ENCODE measurements around the gene MAST3.

The MAST3 gene

DNA sequence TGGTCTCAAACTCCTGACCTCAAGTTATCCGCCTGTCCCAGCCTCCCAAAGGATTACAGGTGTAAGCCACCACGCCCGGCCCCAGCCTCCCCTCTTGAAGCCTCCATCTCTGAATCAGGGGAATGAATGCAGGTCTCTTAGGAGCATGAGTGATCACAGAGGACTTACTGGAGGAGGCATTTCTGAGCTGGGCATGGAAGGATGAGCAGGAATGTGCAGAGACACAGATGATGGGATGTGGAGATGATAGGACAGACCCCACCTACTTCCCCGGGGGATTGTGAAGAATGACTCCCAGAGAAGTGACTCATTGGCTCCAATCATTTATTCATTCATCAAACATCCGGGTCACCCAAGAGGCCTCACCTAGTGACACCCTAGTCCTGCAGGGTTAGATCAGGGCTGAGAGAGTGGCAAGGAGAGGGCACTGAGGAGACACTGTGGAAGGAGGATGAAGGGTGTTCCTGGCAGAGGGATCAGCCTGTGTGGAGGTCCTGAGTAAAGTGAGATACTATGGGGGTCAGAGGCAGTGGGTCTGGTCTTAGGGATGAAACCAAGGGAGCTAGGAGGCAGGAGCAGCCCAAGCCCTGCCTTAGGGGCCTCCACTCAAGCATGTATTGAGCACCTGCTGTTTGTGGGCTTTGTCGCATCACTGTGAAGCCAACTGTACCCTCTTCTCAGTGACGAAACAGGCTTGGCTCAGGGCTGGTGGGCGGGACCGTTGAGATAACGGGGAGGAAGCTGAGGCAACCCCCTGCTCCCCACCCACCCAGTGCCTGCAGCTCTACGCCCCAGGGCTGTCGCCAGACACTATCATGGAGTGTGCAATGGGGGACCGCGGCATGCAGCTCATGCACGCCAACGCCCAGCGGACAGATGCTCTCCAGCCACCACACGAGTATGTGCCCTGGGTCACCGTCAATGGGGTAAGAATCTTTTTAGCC lies 79.1 kb downstream of the MAST3 start:
- TF ChIP-seq GATA3 (IDR thresholded peaks at IDR 0.05; ENCODE audit: low read depth, low read length) (no peak), GATA2 (IDR thresholded peaks at IDR 0.05; ENCODE audit: low read depth, low read length) (no peak)

DNA sequence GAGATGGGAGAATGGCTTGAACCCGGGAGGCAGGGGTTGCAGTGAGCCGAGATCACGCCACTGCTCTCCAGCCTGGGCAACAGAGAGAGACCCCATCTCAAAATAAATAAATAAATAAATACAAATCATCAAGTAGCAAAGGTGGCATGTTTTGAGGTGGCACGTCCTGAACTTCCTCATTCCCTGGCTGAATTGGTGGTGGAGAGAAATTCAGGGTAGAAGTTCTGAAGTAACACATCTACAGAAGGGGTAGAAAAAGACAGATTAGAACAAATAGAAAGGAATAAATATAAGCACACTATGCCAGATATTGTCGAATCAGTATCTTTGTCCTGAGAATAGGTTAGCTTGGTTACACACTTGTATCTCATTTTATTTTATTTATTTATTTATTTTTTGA lies 82.4 kb downstream of the MAST3 start:
- TF ChIP-seq GATA3 (IDR thresholded peaks at IDR 0.05; ENCODE audit: low read depth, low read length) (no peak), GATA2 (IDR thresholded peaks at IDR 0.05; ENCODE audit: low read depth, low read length) (no peak)

DNA sequence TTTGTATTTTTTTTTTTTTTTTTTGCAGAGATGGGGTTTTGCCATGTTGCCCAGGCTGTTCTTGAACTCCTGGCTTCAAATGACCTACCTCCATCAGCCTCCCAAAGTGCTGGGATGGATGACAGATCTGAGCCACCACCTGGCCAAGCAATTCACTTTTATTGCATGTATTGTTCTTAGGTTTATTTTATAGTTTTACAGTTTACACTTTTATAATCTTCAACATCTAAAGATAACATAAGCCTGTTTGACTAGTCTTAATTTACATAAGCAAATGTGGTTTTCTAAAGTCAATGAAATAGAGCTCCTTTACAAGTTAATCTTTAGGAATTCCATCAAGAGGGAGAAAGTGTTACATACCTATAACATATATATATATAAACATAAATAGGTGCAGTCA lies 86.0 kb downstream of the MAST3 start:
- no peak for TF ChIP-seq GATA3 (IDR thresholded peaks at IDR 0.05; ENCODE audit: low read depth, low read length)
- TF ChIP-seq GATA2 (IDR thresholded peaks at IDR 0.05; ENCODE audit: low read depth, low read length) = no peak

DNA sequence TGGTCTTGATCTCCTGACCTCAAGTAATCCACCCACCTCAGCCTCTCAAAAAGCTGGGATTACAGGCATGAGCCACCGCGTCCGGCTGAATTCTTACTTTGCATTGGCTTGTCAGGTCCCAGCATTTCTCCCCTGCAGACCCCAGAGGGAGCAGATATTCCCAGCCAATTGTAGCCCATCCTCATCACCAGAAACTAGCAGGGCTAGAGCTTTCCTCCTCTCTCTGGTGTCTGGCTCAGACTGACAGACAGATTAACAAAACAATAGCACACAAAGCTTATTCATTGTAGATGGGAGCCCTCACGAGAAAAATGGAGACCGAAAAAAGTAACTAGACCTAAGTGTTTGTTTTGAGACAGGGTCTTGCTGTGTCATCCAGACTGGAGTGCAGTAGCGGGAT lies 88.0 kb downstream of the MAST3 start:
- TF ChIP-seq GATA2 (IDR thresholded peaks at IDR 0.05; ENCODE audit: low read depth, low read length) (no peak), GATA3 (IDR thresholded peaks at IDR 0.05; ENCODE audit: low read depth, low read length) (no peak)

DNA sequence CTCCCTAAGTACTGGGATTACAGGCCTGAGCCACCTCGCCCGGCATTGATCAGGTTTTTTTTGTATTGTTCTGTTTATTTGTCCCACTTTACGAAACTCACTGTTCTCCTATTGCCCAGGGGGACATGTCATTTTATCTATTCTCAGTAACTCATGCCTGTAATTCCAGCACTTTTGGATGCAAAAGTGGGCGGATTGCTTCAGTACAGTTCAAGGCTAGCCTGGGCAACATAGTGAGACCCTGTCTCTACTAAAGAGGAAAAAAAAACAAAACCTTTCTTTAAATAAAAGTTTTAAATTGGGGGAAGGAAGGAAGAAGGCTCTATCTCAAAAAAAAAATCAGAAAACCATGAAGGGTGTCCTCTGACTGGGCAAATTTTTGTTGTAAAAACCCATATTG lies 92.7 kb downstream of the MAST3 start:
- TF ChIP-seq GATA2 (IDR thresholded peaks at IDR 0.05; ENCODE audit: low read depth, low read length) (no peak), GATA3 (IDR thresholded peaks at IDR 0.05; ENCODE audit: low read depth, low read length) (no peak)

DNA sequence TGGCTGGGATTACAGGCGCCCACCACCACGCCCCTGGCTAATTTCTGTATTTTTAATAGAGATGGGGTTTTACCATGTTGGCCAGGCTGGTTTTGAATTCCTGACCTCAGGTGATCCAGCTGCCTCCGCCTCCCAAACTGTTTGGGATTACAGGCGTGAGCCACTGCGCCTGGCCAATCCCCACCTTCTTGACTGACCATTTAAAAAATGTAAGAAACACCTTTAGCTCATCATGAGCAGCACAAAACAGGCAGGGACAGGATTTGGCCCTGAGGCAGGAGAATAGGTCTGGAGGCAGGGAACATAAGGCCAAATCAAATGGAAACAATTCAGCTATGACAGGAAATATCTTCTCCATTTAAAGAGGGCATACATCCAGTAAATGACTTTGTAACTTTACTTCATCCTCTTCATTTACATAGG lies 94.1 kb downstream of the MAST3 start:
- TF ChIP-seq GATA3 (IDR thresholded peaks at IDR 0.05; ENCODE audit: low read depth, low read length) = no peak
- TF ChIP-seq GATA2 (IDR thresholded peaks at IDR 0.05; ENCODE audit: low read depth, low read length) = no peak

DNA sequence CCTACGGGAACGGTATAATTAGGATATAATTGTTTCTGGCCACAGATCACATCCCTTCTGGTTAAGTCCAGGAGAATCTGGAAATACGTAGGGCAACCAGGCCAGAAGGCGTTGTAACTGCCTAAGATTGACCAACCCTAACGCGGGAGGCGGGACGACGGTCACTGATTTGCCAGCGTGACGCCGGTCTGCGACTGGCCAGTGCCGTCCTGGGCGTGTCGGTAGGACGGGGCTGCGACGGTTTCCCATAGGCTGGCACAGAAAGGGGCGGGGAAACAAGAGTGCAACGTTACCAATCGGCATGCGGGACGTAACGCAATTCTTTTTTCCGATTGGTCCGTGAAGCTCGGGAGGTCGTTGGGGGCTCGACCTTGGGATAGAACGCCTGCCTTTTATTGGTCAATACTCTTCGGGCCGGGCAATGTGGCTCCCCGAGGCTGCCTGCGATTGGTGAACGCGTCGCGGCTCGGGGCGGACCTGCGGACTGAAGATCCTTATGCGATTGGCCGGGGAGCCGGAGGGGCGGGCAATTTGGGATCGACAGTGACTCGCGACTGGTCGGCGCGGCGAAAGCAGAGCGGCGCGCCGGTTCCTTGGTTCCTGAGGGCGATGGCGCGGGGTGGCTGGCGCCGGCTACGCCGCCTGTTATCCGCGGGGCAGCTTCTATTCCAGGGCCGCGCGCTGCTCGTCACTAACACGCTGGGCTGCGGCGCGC lies 95.3 kb downstream of the MAST3 start, which contains the start of gene MPV17L2:
MPV17L2 (plus strand) TSS at position 546 of the 715 bp plus-strand sequence; CDS start at position 610, 64 bp downstream.
- TF ChIP-seq GATA3 (IDR thresholded peaks at IDR 0.05; ENCODE audit: low read depth, low read length) = no peak
- no peak for TF ChIP-seq GATA2 (IDR thresholded peaks at IDR 0.05; ENCODE audit: low read depth, low read length)

DNA sequence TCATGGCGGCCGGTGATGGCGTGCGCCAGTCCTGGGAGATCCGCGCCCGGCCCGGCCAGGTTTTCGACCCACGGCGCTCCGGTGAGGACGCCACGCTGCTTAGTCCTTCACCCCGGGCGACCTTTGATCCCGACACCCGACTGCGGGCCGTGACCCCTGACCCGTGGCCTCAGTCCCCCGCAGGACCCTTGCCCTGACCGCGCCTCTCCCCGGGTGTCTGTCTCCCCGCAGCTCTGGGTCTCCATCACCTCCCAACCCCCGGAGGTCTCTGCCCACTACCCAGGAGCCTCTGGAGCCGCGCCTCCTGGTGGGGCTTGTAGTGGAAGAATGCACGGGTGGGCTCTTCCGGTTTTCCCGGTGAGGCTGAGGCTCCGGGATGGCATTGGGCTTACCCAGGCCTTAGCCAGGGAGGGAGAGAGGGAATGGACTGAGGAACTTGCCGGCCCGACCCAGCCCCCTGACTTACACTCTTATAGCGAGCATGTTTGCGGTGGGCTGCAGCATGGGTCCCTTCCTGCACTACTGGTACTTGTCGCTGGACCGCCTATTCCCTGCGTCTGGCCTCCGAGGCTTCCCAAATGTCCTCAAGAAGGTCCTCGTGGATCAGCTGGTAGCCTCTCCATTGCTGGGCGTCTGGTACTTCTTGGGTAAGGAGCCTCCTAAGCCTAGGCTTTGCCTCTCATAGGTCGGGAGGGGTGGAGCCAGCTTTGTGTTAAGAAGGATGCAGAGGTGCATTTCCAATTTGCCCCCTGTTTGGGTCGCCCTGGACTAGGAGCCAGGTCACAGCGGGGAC lies 96.0 kb downstream of the MAST3 start:
- TF ChIP-seq GATA2 (IDR thresholded peaks at IDR 0.05; ENCODE audit: low read depth, low read length) = no peak
- TF ChIP-seq GATA3 (IDR thresholded peaks at IDR 0.05; ENCODE audit: low read depth, low read length) = no peak

DNA sequence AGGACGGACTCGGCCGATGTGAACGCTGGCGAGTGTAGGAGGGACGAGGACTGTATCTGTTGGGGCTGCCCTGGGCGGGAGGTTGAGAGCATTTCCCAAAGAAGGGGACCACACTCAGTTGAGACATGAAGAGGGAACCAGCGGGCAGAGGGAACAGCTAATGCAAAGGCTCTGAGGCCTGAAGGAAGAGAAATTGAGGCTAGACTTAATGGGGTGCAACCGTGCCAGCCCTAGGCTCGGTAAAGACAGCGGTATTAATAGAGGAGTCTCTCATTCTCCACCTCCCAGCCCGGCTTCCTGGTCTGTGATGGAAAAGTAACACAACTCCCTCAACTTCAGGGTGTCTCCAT lies 96.6 kb downstream of the MAST3 start:
- no peak for TF ChIP-seq GATA3 (IDR thresholded peaks at IDR 0.05; ENCODE audit: low read depth, low read length)
- TF ChIP-seq GATA2 (IDR thresholded peaks at IDR 0.05; ENCODE audit: low read depth, low read length) = no peak

DNA sequence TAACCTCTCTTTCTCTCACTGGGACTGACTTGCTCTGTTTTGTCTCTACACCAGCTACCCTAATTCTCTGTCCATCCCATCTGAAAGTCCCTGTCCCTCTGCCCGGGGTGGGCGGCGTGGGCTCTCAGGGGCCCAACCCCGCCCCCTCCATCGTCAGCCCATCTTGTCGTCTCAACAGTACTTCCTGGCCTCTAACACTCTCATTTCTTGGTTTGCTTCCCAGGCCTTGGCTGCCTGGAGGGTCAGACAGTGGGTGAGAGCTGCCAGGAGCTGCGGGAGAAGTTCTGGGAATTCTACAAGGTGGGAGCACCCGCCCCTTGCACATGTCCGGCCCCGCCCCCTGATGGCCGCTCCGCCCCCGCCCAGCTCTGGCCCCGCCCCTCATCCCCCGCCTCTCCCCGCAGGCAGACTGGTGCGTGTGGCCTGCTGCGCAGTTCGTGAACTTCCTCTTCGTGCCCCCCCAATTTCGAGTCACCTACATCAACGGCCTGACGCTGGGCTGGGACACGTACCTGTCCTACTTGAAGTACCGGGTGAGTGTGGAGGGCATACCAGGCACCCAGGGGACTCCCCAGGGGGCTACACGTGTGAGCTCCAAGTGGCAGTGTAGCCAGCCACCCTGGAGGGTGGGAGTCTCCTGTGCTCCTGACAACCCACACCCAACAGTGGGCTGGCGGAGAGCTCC lies 97.1 kb downstream of the MAST3 start:
- TF ChIP-seq GATA2 (IDR thresholded peaks at IDR 0.05; ENCODE audit: low read depth, low read length) = no peak
- no peak for TF ChIP-seq GATA3 (IDR thresholded peaks at IDR 0.05; ENCODE audit: low read depth, low read length)

DNA sequence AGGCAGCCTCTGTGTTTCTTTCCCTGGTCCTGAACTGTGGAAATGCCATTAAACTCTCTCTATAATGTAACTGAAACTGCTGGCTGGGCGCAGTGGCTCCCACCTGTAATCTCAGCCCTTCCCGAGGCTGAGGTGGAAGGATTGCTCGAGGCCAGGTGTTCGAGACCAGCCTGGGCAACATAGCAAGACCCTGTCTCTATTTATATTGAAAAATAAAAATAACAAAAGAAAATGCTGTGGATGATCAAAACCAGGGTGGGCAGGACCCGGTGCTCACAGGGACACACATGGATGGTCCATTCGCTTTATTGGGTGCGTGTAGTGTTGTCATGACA lies 98.9 kb downstream of the MAST3 start:
- TF ChIP-seq GATA2 (IDR thresholded peaks at IDR 0.05; ENCODE audit: low read depth, low read length) (no peak), GATA3 (IDR thresholded peaks at IDR 0.05; ENCODE audit: low read depth, low read length) (no peak)

DNA sequence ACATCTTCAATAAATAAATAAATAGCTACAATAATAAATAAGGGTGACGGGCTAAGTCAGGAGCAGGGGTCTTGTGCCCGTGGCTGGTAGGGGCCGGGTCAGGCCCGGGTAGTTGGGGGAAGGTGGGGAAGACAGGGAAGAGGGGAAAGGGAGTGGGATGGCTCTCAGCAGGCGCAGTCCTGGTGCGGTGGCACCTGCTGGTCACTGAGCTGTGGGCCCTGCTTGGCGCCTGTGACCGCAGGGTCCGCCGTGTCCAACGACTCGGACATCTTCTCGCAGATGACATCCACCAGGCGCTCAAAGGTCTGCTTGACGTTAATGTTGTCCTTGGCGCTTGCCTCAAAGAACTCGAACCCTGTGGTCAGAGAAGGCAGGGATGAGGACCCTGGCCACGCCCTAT lies 99.7 kb downstream of the MAST3 start:
- TF ChIP-seq GATA2 (IDR thresholded peaks at IDR 0.05; ENCODE audit: low read depth, low read length) (no peak), GATA3 (IDR thresholded peaks at IDR 0.05; ENCODE audit: low read depth, low read length) (no peak)

DNA sequence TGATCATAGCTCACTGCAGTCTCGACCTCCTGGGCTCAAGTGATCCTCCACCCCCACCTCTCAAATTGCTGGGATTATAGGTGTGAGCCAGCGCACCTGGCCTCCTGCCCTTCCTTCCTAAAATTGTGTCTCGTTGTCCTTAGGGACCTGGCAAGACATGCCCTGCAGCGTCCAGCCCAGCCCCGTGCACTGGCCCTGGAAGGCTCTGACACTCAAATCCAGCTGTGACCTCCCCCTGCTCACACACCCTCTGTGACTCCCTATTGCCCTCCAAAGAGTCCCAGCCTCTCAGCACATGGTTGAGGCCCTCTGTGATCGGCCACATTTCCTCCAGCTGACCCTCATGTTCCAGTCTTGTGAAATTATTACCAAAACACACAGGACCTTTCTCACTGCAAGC lies 100.4 kb downstream of the MAST3 start:
- TF ChIP-seq GATA3 (IDR thresholded peaks at IDR 0.05; ENCODE audit: low read depth, low read length) (no peak), GATA2 (IDR thresholded peaks at IDR 0.05; ENCODE audit: low read depth, low read length) (no peak)

DNA sequence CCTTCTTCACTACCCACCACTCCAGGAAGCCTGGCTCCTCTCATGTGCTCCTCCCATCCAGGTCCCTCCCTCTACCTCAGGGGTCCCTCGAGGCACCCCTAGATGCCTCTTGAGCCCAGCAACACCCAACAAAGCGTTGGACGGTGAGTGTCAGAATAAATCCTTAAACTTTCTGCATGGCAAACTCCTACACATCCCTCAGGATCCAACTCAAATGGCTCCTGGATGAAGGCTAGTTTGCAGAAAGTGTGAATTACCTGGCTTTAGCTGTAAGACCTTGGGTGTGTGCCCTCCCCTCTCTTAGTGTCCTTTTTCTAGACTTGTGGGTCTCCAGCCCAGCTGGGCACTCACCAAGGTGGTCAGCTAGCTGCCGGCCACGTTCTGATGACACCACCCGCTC lies 100.8 kb downstream of the MAST3 start:
- TF ChIP-seq GATA3 (IDR thresholded peaks at IDR 0.05; ENCODE audit: low read depth, low read length) (no peak), GATA2 (IDR thresholded peaks at IDR 0.05; ENCODE audit: low read depth, low read length) (no peak)

Data from SH-SY5Y (cell line).